Uterine smooth muscle cell (primary cell): Measurements from ENCODE around the gene ZNF273. TPM values are rescaled to one million over a fixed set of nuclear protein-coding genes. Genes with fewer than 3 reads are reported as not detected.

Experiments
- total RNA-seq: library from RNA; depleted of rRNA; stranded (reverse); fragments of >200 nt; gene quantifications from 2 replicates; pipeline ENCODE4 v1.2.3, GENCODE V29; 2014

The ZNF273 gene
- 3.7 and 4.1 TPM in 2 replicates for total RNA-seq

DNA sequence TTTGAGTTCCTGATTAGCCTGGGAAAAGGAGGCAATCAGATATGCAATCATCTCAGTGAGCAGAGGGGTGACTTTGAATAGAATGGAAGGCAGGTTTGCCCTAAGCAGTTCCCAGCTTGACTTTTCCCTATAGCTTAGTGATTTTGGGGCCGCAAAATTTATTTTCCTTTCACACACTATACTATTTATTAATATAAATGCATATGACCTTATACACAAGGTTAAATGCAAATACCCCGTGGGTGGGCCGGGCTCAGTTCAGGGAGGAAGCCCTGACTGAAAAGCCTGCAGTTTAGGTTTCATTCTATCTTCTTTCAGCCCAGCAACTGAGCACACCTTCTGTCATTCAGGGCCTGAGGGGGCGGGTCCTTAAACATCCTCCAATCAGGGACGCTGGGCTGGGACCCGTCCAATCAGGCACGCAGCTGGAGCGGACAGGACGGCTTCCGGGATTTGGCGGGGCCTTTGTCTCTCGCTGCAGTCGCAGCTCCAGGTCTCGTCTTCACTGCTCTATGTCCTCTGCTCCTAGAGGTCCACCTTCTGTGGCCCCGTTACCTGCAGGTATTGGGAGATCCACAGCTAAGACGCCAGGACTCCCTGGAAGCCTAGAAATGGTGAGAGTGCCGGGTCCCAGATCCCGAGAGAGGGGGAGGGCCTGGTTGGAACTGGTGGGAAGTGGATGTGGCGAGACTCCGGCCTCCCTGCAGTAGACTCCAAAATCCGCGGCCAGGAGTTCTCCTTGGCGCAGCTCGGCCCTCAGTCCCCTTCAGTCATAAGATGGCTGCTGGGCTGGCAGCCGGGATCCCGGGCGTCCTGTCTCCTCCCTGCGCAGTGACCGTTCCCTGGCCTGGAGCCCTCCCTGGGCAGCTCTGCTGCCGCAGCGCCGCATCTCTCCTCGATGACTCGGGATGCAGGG, at the start of gene ZNF273:
Gene ZNF273, plus strand, starts transcription at position 468 of the 916 bp plus-strand sequence. Its CDS starts 45 bp downstream, at position 513.

Other genes with a start within 250 kb of the ZNF273 start
- gene ZNF107, start 237.1 kb upstream of the ZNF273 start, total RNA-seq: 1.9 and 2.8 TPM in 2 replicates
- gene ZNF138, start 108.8 kb upstream of the ZNF273 start, total RNA-seq: 5.9 and 7.1 TPM in 2 replicates
- gene ZNF117, start 87.8 kb downstream of the ZNF273 start, total RNA-seq: 3.9 and 5.0 TPM in 2 replicates
- 4.8 and 7.0 TPM in 2 replicates for gene ERV3-1, start 103.4 kb downstream of the ZNF273 start, total RNA-seq